ENCODE measurements around the gene XYLT1.

Gene XYLT1

DNA sequence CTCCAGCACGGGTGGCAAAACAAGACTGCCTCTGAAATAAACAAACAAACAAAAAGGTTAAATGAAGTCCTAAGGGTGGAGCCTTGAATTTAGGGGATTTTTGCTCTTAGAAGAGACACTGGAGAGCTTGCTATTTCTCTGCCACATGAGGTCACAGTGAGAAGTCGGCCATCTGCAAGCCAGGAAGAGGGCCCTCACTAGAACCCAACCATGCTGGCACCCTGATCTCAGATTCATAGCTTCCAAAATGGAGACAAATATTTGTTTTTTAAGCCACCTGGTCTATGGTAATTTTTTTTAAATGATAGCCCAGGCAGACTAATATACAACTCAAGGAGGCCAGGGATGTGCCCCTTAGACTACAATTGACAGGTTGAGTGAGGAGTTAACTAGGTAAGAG is 255.5 kb downstream of the XYLT1 start:
- ATAC-seq, result no peak

DNA sequence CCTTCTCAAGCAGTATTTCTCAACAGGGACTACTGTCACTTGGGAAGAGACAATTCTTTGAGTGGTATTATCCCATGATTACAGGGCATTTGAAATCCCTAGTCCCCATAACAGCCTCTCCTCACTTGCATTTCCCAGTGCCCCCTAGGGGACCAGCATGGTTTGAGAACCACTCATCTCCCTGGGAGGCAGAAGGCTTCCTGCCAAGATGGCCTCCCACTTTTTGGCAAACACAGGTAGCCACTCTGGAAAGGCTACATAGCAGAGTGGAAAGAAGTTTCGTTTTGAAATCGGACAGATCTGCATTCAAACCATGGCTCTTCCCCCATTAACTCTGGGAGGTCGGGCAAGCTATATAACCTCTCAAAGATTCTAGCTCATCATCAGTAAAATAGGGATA is 256.8 kb downstream of the XYLT1 start:
- no peak for ATAC-seq

DNA sequence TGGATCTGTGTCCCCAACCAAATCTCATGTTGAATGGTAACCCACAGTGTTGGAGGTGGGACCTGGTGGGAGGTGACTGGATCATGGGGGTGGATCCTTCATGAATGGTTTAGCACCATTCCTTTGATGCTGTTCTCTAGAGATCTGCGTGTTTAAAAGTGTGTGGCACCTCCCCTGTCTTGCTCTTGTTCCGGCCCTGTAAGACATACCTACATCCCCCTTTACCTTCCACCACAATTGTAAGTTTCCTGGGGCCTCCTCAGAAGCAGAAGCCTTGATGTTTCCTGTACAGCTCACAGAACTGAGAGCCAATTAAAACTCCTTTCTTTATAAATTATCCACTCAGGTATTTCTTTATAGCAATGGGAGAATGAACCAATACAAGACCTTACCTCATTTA is 257.7 kb downstream of the XYLT1 start:
- ATAC-seq, result no peak

DNA sequence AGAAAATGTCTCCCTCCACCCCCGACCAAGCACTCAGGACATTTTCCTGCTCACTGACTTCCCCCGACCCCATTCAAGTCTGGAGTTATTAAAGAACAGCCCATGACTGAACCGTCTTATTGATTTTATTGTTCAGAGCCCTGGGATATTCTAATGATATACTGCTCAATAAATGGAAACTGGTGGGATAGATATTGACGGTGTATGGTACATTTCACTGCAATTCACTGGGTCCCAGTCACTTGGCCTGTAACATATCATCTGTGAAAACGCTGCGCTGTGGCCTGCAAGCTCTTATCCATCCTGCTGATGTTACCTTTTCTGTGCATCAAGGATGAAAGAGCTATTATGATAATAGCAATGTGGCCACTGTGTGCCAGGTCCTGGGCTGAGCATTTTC is 258.2 kb downstream of the XYLT1 start:
- ATAC-seq, result no peak

DNA sequence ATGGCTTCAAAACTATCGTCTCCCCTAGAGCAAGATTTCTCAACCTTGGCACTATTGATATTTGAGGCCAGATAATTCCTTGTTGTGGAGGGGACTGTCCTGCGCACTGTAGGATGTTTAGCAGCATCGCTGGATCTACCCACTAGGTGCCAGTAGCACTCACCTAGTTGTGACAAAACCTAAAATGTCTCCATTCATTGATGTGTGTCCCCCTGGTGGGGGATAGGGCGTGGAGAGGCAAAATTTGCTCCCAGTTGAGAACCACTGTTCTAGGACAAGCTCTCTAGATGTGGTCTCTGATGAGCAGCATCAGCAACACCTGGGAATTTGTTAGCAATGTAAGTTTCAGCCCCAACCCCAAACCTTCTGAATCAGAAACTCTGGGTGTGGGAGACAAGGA is 259.0 kb downstream of the XYLT1 start:
- ATAC-seq, result peak in 1 of 2 donors; percentile 44

DNA sequence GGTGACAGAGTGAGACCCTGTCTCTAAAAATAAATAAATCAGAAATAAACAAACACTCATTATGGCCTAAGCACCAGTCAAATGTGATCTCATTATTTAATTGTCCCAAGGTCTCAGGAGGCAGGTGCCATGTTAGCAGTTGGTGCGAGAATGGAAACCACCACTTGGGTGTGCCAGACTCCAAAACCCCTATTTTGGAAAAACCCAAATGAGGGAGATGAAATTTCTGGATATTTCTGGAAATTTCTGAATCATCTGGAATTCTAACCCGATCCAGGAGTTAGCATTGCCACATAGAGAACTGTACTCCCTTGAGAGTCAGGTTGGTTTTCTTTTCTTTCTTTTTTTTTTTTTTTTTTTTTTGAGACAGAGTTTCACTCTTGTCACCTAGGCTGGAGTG is 264.0 kb downstream of the XYLT1 start:
- no peak for ATAC-seq

DNA sequence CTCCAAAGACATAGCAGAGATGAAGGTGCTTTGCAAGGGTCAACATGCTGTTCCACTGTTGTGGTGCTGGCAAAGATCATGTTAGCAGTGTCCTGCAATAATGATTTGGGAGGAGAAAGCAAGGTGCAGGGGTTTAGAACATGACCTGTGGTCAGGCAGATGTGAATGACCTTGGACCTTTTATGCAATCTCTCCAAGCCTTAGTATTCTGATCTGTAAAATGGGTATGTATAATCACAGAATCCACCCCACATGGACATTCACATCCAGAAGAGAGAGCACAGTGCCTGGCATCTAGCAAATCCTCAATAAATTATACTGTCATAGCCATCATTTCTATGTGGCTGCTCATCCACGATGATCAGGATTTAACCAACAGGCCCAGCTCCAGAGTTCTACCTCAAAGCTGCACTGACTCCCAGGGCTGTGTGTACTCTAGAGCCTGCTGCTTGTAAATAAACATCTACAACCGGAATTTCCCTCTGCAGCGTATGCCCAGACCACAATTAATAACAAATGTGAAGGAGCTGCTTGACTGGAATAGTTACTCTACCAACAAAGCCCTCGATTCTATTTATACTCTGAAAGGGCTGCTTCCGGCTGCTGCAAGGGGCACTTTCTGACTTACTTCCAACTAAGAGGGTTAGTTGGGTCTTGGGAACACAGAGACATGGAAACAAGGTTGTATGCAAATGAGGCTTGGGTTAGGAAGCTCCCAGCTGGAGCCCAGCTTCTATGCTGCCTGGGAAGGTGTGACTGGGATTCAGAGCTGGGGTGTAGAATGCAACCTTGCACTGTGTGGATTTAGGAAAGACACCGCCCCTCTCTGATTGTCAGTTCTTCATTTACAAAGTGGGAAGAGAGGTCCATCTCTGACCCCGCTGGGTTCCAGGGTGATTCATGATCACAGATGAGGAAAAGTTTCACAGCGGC is 265.2 kb downstream of the XYLT1 start:
- no peak for ATAC-seq

DNA sequence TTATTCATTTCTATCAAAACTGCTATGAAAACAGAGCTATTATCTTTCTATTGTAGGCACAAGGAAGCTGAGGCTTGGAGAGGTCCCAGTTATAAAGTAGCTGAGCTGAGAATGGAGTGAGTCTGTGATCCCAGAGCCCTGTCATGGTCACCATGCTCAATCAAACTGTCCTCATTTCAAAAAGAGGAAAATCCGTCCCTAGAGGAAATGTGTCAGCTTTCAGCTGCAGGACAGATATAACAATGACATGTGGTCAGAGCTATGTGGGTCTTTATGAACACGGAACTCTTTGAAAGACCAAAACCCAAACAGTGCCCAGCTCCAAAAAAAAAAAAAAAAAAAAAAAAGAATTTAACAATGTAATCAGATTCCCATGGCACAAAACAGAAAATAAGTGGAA is 266.1 kb downstream of the XYLT1 start:
- ATAC-seq, result no peak

DNA sequence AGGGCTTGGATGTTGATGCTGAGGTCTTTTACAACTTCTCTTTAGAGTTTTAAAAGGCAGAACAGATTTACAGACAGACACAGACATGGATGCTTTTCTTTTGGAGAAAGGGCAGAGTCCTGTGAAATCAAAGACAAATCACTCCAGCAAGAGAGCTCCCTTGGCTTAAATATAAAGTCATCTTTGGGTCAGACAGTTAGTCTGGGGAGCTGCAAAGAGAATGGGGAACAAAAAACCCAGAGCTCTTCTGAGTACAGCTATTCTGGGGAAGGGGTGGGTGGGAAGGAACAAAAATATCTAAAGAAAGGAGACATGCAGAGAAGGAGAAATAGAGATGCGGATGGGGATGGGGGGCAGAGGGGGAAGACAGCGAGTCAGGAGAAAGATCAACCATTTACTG is 266.6 kb downstream of the XYLT1 start:
- no peak for ATAC-seq

DNA sequence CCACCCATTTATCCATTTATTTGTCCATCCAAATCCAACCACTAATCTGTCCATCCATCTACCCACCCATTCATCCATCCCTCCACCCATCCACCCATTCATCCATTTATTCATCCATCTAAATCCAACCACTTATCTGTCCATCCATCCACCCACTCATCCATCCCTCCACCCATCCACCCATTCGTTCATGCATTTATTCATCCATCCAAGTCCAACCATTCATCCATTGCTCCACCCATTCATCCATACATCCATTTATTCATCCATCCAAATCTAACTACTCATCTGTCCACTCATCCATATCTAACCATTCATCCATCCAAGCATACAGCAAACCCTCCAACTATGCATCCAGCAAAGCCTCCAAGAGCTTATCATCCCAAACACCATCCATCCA is 267.3 kb downstream of the XYLT1 start:
- ATAC-seq, result no peak

DNA sequence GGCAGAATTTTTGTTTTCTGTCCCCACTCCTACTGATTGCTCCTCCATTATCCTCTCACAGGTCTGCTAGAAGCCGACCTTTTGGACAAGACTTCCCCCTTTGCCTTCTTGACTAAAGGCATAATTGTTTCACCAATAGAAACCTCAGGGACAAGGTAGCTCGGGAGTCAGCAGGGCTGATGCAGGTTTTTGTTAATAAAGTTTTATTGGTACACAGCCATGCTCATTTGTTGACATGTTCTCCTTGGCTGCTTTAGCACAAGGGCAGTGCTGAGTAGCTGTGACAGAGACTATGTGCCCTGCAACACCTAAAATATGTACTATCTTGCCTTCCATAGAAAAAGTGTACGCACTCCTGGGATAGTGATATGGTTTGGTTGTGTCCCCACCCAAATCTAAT is 271.6 kb downstream of the XYLT1 start:
- no peak for ATAC-seq

DNA sequence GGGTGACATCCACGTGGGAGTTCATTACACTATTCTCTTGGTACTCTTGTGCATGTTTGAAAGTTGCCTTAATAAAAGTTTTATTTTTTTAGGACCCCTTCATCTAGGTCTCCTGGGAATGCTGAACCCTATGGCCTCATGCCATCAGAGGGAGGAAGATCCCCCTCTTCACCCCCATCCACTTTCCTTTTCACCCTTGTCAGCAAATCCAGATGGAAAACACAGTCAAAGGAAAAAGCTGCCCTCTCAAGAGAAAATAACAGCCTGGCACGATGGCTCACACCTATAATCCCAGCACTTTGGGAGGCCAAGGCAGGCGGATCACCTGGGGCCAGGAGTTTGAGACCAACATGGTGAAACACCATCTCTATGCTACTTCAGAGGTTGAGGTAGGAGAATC is 274.2 kb downstream of the XYLT1 start:
- no peak for ATAC-seq

DNA sequence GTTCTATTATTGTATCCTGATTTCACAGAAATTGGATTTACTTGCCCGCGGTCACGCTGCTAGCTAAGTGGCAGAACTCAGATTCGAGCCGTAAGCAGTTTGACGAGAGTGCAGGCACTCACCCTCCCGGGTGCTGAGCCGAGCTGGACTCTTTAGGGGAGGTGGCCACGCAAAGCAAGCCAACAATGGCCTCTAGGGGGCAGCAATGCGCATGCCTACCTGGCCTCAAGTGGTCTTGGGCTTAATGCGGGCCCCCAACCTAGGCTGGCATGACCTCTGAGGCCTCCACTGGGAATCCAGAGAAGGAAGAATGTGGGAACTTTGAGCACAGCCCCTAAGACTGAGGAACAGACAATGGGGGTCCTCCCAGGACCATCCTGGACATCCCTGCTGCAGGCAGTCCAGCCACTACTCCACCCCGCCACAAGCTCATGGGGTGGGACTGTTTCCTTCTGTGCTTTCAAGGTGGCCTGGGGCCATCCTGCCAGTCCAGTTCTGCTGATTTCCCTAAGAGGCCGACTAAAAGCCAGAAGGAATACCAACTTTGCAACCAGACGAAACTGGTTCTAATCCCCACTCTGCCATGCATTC is 276.5 kb downstream of the XYLT1 start:
- peak in 1 of 2 donors; percentile 41 for ATAC-seq

DNA sequence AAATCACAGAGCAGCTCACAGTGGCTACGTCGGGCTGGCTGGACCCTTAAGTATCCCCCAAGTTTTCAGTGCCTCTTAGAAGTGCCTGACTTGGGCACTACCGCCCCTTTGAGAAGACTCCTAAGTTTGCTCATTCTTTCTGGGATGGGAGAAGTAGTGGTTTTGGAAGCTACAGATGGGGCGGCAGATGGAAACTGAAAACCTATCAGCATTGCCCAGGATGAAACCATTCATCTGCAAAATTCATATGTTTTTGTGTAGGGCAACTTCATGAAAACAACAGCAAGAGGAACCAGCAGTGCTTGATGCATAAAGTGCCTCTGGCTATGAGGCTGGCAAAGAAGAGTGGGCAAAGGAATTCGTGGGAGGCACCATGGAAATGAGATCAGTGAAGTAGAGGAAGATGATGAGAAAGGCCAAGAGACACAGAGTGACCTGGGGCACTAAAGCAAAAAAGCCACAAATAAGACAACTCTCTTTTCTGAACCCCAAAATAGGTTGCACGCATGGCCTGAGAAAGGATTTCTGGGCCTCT is 277.1 kb downstream of the XYLT1 start:
- ATAC-seq, result no peak

DNA sequence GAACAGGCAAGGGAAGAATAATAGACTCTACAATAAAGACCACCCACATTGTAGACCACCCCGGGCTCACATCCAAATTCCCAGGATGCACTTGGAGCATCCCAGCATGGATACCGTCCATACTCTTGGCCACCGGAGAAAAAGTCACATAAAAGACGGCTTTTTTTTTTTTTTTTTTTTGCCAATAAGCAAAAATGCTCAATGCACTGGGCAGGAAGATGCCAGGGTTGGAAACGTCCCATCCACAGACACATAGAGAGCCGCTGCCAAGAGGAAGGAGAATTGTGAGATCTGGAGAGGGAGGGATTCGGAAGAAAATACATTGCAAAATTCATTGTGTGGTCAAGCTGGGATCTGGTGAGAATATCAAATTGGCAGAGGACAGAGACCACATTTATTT is 286.7 kb downstream of the XYLT1 start:
- ATAC-seq, result no peak

DNA sequence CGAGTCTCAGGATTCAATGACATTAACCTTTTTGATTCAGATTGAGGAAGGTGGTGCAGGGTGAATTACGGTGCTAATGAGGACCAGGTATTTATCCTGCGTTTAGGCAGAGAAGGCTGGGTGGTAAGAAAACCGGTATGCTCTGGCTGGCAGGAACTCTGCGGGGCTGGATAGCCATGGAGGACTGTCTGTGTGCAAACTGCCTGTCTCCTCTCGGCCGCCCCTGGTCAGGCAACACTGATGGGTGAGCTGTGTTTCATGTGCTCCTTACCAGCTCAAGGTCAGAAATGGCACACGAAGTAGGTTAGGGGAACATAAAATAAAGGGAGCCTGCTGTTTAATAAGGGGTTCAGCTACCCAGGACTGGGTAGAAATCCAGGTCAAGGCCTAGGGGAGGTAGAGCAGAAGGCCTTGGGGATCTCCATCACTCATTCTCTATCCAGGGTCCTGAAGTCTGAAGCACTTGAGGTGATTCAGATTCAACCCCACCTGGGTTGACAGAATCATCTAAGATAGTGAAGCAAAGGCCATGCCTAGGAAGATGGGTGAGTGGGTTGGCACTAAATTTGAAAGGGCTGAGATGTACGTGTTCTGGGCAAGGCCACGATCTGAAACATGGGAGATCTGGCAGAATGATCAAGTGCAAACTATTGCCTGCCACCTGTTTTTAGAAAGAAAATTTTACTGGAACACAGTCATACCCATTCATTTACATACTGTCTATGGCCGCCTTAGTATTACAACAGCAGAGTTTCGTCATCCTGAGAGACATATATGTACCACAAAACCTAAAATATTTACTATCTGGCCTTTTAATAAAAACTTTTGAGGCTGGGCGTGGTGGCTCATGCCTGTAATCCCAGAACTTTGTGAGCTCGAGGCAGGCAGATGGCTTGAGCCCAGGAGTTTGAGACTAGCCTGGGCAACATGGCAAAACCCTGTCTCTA is 292.5 kb downstream of the XYLT1 start:
- no peak for ATAC-seq

DNA sequence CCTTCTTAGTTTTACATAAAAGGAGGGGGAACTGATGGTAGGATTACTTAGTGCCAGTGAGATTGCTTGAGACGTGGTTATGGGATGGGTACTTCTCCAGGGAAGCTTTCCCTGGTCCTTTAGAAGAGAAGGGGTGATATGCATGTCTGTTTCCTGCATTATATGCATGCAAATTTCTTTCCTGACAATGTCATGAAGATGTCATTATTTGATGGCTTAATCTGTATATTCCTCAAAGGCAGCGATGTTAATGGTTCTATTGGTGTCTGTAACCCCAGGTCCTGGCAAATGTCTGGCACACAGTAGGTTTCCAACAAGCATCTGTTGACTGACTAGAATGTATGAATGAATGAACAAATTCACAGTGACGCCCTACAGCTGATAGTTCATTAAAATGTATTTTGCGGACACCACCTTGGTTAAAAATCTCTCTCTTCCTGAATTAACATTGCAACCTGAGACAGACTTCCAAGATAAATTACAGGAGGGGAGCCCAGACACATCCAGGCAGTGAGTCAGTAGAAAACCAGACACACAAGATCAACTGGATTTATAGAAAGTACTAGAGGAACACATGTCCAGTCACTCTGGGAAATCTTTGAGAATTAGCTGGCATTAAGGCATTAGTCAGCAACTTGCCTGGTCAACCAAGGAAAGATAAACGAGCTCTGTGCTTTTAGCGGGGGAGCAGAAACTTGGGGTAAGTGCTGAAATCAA is 293.4 kb downstream of the XYLT1 start:
- no peak for ATAC-seq

DNA sequence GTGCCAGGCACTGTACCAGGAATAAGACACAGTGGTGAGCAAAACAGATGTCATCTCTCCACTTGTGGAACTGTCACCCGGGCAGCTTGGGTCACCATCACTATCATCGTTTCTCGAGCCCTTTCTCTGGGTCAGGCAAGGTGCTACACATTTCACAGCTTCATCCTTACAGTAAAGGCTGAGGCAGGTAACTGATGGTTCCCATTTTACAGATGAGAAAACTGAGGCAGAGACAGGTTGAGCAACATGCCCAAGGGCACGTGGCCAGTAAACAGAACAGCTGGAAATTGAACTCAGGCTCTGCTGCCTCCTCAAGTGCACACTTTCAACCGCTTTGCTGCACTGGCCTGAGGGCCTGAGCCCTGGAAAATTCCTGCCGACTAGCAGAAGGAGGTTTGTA is 294.6 kb downstream of the XYLT1 start:
- no peak for ATAC-seq

DNA sequence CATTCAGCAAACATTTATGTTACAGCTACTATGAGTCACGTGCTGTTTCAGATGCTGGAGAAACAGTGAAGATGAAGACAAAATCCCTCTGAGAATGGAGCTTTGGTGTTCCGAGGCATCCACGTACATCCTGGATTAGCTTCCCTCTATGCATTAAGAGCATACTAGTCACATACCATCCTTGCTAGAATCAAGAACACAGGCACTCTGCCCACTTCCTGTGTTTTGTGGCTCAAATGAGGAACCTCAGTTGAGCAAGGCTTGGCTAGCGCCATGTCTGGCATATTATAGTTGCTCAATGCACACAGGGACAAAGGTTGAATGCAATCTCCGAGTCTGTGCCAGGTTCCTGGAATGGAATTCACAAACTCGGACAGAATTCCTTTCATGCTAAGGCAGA is 297.5 kb downstream of the XYLT1 start:
- ATAC-seq, result no peak

DNA sequence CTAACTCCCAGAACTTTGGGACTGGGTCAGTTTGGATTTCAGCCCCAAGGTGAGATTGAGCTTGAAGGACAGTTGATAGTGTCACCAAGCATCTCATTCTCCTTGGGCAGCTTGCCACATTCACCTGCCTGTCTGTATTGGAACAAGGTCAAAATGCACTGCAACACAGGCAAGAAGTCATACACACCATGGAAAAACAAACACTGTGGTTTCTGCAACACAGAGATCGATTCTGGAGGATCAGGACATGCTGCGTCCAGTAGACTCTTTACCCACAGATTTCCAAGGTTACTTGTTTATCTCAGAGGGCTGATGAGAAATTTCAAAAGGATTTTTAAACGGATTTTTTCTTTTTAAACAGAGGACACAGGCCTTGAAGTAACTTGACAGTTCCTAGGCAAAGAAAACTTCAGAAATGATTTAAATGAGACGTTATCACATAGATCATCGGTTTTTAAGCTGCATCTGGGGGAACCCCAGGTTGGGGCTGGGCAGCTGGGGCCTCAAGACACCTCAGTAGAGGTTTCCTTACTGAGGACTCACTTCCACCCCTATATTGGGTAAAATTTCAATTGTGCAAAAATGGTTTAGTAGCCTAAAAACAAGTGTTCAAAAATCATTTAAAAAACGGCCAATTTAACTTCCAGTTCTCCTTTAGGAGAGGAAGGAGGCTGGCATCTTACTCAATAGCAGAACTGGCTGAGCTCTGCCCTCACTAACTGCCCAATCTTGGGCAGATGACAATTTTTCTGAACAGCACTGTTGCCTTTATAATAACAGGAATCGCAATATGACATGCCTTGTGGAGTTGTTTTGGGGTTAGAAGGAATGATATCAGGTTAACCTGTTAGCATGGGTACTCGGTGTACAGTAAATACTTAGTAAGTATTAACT is 299.3 kb downstream of the XYLT1 start:
- ATAC-seq, result no peak

DNA sequence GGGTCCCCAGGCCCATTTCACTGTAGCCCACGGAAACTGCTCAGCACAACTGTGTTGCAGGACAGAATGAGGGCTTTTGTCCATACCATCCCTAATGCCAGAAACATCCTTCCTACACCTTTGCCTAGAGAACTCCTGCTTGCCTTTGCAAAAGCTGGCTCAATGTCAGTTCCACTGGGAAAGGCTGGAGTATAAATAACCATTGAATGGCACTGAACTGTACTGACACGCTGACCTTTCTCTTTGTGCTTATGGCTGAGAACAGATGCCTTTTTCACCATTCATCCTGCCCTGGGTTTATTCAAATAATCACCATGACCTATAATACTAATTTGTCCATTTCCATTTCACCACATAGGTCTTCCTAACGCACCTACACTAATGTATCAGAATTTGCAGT is 300.3 kb downstream of the XYLT1 start:
- no peak for ATAC-seq

All from activated CD4-positive, CD25-positive, alpha-beta regulatory T cell treated with anti-CD3 and anti-CD28 coated beads, Interleukin-2, amount 50 U/mL, for 24 hours (primary cell).